ENCODE measurements around the gene LST1.
A peak's percentile ranks its signal among the peaks of the same experiment; 100 is the strongest.

LST1 gene

GRCh38 chr6:31620586-31621319 is 34.7 kb downstream of the LST1 start, which contains the start of gene PRRC2A:
TSS of gene PRRC2A (plus strand) at chr6:31620715. CDS start at chr6:31622790, 2,075 bp downstream.
- peak; percentile 76 for DNase-seq (ENCODE audit: low spot score)

- no peak for DNase-seq (ENCODE audit: low spot score)
These were observed 35.4 kb downstream of the LST1 start for GRCh38 chr6:31621320-31621939.

GRCh38 chr6:31621991-31622390 is 35.9 kb downstream of the LST1 start:
- DNase-seq (ENCODE audit: low spot score): no peak

GRCh38 chr6:31622684-31623091 is 36.6 kb downstream of the LST1 start:
- no peak for DNase-seq (ENCODE audit: low spot score)

GRCh38 chr6:31624070-31624469 is 38.0 kb downstream of the LST1 start:
- DNase-seq (ENCODE audit: low spot score): no peak

GRCh38 chr6:31626952-31627351 is 40.9 kb downstream of the LST1 start:
- no peak for DNase-seq (ENCODE audit: low spot score)

- DNase-seq (ENCODE audit: low spot score): no peak
These were observed 41.7 kb downstream of the LST1 start for GRCh38 chr6:31627690-31628287.

GRCh38 chr6:31629014-31629413 is 42.9 kb downstream of the LST1 start:
- no peak for DNase-seq (ENCODE audit: low spot score)

GRCh38 chr6:31630177-31630934 is 44.3 kb downstream of the LST1 start:
- no peak for DNase-seq (ENCODE audit: low spot score)

- no peak for DNase-seq (ENCODE audit: low spot score)
These were observed 45.1 kb downstream of the LST1 start for GRCh38 chr6:31631209-31631608.

- peak; percentile 50 for DNase-seq (ENCODE audit: low spot score)
These were observed 45.7 kb downstream of the LST1 start for GRCh38 chr6:31631681-31632278.

GRCh38 chr6:31632279-31632946 is 46.3 kb downstream of the LST1 start:
- DNase-seq (ENCODE audit: low spot score): no peak

GRCh38 chr6:31633447-31633846 is 47.4 kb downstream of the LST1 start:
- DNase-seq (ENCODE audit: low spot score): no peak

- no peak for DNase-seq (ENCODE audit: low spot score)
These were observed 48.1 kb downstream of the LST1 start for GRCh38 chr6:31634131-31634530.

- no peak for DNase-seq (ENCODE audit: low spot score)
These were observed 49.0 kb downstream of the LST1 start for GRCh38 chr6:31634969-31635575.

- no peak for DNase-seq (ENCODE audit: low spot score)
These were observed 50.9 kb downstream of the LST1 start for GRCh38 chr6:31636698-31637596.
